NCI-H2029 (cell line): ENCODE results near the gene HAUS6.
"Not testable (repeated sequence)": the region's sequence is repeated elsewhere in the genome, so short reads cannot be mapped to it uniquely, and the experiment has no call there.

Source experiments
- DNase-seq: peaks from one replicate; lab custom pipeline; 2025; lab: John Stamatoyannopoulos, UW

The HAUS6 gene

DNA sequence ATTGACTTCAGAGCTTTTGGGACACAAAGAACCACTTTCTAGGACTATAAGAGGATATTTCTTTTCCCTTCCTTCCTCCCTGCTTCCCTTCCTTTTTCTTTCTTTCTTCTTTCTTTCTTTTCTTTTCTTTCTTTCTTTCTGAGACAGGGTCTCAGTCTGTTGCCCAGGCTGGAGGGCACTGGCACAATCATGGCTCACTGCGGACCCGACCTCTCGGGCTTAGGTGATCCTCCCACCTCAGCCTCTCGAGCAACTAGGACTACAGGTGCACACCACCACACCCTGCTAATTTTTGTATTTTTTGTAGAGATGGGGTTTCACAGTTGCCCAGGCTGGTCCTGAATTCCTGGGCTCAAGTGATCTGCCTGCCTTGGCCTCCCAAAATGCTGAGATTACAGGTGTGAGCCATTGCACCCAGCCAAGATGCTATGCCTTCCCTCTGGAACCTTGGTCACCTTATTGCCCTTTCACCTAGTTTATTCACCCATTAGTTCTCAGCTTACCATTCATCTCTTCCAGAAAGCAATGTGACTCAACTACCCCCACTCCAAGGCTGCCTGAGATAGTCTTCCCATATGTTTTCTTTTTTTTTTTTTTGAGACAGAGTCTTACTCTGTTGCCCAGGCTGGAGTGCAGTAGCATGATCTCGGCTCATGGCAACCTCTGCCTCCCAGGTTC, 14.5 kb upstream of the HAUS6 start:
- no peak for DNase-seq

DNA sequence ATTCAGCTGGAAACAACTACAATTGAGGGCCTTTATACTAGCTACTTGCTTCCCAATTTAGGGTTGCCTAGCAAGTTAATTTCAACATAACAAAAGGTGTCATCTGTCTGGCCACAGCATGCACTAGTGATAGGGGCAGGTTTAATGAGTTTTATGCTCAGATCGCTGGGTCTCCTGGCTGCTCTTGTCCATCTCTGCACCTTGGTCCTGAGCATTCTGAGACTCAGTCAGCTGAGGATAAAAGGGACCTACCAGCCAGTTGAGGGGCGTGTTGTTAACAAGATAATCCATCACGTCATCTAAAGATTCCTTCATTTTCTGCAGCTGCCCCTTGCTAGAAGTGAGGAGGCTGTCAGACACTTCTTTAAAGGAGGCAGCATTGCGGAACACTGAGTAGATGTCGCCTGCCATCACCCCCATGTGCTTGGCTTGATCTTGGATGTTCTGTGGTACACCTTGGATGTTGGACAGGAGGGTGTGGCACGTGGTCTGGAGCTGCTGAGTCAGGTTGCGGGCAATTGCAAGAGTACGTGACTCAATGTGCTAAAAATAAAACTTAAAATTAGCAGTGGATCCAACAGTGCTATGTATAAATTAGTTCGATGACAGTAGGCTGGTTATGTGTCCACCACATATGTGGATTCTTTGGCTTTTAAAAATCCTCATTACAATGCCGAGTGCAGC, 13.5 kb upstream of the HAUS6 start:
- DNase-seq = no peak

DNA sequence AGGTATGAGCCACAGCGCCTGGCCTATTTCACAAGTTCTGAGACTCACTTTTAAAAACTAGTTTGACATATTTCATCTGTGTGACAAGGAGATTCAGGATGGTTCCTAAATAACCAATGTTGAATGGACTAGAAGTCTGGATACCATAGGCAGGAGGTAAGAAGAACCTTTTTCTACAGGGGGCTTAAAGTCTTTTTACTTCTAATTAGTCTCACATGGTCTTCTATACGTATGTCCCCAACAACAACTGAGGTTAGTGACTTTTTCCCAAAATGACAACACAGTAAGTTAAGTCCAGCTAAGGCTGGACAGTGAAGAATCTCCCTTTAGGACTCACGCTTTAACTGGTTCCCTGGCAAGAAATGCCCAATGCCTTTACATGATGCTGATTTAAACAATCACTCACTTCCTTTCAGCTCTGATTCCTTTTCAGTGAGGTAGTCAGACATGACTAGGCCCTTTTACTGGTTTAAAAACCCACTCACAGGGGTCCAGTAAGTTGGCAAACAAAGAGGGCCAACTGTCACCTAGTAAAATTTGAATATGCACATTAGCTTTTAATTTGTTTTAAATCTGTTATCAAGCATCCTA, 12.1 kb upstream of the HAUS6 start:
- no peak for DNase-seq

DNA sequence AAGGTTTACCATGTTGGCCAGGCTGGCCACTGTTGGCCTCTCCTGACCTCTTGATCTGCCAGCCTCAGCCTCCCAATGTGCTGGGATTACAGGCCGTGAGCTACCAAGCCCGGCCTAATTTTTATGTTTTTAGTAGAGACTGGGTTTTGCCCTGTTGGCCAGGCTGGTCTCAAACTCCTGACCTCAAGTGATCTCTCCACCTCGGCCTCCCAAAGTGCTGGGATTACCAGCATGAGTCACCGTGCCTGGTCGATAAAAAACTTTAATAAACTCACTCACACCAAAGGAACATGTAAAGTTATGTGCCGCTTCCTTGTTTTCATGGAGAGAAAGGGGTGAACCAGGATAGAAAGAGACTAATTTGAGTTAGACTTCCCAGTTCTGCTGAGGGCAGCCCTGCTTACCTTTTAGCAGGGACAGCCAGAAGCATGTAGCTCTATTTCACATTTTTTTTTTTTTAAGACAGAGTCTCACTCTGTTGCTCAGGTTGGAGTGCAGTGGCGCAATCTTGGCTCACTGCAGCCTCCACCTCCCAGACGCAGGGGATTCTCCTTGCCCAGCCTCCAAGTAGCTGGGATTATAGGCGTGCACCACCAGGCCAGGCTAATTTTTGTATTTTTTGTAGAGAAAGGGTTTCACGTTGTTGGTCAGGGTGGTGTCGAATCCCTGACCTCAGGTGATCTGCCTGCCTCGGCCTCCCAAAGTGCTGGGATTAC, 11.4 kb upstream of the HAUS6 start:
- DNase-seq = no peak

DNA sequence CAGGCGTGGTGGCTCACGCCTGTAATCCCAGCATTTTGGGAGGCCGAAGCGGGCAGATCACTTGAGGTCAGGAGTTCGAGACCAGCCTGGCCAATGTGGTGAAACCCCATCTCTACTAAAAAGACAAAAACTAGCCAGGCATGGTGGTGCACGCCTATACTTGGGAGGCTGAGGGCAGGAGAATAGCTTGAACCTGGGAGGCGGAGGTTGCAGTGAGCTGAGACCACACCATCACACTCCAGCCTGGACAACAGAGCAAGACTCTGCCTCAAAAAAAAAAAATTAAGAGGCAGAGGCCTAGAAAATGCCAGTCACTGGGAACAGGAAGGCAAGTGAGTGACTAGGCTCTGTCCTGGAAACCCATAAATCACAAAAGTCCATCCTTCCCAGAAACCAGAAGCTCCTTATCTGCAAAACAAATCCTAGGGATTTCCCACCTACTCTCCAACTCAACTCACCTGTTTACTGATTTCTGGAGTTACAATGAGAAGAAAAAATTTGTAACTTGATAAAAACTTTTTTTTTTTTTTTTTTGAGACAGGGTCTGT, 10.4 kb upstream of the HAUS6 start:
- DNase-seq = not testable (repeated sequence)

DNA sequence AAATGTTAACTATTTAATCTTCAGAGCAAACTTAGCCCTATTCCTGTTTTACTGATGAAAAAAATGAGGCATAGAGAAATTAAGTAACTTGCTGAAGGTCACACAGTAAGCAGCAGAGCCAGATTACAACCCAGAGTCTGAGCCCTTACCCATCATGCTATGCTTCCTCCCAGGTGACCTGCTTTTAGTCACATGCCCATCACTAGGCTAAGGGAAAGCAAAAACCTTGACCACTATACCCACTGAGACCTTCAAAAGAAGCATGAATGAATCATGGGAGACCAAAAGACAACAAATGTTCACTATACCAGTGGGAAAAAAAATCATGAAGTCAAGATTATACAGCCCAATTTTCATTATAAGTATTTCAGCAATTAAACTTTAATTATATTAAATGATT, 5.3 kb upstream of the HAUS6 start:
- no peak for DNase-seq

DNA sequence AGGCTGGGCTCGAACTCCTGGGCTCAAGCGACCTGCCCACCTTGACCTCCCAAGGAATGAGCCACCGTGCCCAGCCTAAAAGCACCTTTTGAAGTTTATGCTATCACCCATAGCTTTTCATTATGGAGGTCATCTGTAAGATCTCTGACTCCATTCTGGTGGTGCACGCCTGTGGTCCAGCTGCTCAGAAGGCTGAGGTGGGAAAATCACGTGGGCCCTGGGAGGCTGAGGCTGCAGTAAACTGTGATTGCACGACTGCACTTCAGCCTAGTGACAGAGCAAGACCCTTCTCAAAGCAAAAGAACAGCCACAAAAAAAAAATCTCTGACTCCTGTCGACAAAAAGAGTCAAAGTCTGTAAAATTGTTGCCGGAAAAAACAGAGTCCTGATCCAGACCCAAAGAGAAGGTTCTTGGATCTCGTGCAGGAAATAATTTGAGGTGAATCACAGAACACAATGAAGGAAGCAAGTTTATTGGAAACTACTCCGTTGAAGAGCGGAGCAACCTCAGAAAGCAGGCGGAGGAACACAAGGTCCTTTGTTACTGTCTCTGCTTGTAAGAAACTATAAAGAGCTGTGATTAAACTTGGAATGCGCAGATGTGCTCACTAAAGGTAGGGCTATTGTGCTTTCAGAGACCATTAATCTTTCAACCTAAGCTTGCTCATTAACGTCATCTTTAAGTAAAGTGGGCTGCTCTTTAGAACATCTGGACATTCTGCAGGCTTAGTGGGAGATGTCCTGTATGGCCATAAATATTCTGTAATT, 2.0 kb upstream of the HAUS6 start:
- no peak for DNase-seq

DNA sequence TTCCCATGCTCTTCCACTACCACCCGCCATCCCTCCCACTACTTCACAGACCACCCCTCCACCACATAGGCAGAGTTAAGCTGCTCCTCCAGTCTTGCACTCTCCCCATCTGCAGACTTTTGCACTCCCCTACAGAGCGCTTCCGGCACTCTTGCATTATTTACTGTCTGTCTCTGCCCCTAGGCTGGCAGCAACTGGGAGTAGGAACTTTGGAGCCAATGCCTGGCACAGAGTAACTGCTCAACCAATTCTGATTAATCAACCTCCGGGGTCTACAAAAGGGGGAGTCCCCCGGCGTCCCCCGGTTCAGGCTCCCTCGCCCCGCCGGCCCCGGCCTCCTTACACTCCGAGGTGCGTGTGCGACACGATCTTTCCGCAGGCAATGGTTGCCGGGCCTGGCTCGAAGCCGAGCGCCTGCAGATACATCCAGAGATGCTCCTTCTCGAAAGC, 498 bp downstream of the HAUS6 start:
- DNase-seq = no peak

DNA sequence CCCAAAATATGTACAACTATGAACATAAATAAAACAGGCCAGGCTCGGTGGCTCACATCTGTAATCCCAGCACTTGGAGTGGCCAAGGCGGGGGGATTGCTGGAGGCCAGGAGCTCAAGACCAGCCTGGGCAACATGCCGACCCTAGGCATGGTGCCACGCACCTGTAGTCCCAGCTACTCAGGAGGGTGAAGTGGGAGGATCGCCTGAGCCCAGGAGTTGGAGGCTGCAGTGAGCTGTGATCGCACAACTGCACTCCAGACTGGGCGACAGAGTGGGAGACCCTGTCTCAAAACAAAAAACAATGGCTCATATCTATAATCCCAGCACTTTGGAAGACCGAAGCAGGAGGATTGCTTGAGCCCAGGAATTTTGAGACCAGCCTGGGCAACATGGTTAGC, 1.5 kb downstream of the HAUS6 start:
- DNase-seq = peak; percentile 36

DNA sequence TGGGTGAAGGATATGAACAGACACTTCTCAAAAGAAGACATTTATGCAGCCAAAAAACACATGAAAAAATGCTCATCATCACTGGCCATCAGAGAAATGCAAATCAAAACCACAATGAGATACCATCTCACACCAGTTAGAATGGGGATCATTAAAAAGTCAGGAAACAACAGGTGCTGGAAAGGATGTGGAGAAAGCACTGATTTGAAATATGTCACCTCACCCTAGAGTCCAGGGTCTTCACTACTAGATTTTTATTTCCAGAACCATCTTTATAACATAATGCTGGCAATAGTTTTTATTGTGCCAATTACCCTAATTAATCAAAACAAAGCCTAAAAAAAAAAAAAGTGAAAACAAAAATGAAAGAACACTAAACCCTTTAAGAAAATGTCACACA, 5.3 kb downstream of the HAUS6 start:
- not testable (repeated sequence) for DNase-seq

DNA sequence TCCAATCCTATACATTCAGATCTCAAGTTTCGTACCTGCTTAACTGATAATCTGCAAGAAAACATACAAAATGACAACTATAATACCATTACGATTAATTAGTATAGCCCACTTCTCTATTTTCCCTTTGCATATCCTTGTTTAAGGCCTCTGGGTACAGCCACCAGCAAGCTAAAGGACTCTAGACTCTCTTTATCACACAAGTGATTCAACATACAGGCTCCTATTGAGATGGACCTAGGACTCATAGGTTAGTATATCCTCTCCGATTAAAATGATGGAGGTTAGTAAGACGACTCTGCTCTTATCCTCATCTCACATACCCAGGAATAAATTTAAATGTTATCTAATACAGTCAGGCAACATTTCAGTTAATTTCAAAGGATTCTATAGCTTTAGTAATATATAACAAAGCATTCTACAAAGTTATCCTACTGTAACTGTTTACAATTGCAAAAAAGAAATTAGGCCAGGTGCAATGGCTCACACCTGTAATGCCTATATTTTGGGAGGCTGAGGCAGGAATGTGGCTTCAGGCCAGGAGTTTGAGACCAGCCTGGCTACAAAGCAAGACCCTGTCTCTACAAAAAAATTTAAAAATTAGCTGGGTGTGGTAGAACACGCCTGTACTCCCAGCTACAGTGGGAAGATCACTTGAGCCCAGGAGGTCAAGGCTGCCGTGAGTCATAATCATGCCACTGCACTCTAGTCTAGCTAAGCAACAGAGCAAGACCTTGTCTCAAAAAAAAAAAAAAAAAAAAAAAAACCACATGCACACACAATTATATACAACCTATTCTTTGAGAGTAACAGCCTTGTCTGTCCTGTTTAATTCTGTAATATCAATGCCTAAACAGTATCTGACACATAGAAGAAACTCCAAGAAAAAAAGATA, 15.4 kb downstream of the HAUS6 start:
- no peak for DNase-seq

DNA sequence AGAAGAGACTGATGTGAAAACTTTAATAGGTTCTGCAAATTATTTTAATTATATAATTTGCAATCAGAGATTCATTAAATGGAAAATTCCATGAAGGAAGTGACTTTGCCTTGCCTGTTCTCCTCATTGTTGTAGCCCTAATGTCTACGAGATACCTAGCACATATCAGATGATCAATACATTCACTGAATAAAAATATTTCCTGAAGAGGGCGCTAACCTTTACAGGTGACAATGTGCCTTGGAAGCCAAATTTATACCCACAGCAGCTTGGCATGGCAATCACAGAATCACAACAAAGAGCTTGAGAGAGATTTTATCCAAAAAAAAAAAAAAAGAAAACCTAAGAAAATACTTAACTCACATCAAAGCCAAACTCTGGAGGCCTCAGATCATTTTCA, 17.4 kb downstream of the HAUS6 start:
- no peak for DNase-seq

DNA sequence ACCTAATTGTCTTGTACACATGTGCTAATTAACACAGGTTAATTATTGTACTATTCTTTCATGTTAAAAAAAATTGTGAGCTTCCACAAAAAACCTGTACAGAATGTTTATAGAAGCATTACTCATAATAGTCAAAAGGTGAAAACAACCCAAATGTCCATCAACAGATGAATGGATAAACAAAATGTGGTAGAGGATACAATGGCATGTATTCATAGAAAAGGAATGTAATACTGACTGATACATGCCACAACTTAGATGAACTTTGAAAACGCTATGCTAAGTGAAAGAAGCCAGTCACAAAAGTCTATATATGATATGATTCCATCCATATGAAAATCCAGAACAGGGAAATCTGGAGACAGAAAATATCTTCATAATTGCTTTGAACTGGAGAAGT, 27.9 kb downstream of the HAUS6 start:
- DNase-seq = no peak

DNA sequence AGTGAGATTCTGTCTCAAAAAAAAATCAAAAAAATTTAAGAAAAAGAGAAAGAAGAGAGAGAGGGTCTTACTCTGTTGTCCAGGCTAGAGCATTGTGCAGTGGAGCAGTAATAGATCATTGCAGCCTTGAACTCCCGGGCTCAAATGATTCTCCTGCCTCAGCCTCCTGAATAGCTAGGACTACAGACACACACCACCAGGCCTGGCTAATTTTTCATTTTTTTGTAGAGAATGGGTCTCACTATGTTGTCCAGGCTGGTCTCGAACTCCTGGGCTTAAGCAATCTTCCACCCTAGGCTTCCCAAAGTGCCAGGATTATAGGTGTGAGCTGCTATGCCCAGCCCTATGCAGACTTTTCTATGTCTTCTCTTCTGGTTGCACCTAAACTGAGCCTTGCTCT, 28.5 kb downstream of the HAUS6 start:
- no peak for DNase-seq

DNA sequence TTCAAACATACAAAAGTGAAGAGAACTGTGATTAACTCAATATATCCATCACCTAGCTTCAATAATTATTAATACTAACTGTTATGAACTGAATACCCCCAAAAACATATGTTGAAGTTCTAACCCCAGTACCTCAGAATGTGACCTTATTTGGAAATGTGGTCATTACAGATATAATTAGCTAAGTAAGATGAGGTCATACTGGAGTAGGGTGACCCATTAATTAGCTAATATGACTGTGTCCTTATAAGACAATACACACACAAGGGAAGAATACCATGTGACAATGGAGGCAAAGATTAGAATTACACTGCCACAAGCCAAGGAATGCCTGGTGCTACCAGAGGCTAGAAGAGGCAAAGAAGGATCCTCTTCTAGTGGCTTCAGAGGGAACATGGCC, 45.7 kb downstream of the HAUS6 start:
- no peak for DNase-seq

DNA sequence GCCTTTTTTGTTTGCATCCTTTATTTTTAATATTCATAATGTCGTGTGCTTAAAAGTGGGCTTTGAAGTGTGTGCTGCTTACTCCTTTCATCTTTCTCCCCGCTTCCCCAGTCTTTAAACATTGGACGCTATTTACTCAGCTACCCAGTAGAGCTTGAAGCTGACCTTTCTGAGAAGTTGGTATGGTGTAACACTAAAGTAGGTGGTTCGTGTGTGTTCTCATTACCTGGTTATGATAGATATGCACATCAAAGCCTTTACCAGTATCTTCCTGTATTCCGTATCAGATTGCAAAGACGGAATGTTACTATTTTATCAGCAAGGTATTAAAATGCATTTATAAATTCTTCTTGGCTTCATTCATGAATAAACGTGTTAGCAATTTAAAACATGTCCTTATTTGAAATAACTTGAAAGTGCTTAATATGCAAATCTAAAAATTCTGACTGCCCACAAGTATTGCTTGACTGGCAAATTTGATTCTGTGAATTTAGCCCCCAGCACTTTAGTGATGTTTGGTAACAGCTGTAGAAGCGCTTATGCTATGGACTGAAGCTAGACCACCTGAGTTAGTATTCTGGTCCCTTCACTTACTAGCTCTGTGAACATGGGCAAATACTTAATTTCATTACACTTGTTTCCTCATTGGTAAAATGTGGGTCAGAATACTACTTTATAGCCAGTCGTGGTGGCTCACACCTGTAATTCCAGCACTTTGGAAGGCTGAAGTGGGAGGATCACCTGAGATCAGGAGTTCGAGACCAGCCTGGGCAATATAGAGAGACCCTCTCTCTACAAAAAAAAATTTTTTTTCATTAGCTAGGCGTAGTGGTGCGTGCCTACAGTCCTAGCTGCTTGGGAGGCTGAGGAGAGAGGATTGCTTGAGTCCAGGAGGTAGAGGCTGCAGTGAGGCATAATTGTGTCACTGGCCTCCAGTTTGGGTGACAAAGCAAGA, 51.8 kb downstream of the HAUS6 start:
- no peak for DNase-seq

DNA sequence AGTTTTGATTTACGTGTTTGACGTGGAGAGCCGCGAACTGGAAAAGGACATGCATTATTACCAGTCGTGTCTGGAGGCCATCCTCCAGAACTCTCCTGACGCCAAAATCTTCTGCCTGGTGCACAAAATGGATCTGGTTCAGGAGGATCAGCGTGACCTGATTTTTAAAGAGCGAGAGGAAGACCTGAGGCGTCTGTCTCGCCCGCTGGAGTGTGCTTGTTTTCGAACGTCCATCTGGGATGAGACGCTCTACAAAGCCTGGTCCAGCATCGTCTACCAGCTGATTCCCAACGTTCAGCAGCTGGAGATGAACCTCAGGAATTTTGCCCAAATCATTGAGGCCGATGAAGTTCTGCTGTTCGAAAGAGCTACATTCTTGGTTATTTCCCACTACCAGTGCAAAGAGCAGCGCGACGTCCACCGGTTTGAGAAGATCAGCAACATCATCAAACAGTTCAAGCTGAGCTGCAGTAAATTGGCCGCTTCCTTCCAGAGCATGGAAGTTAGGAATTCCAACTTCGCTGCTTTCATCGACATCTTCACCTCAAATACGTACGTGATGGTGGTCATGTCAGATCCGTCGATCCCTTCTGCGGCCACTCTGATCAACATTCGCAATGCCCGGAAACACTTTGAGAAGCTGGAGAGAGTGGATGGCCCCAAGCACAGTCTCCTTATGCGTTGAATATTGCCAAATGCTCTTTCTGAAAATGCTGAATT, 52.6 kb downstream of the HAUS6 start:
- no peak for DNase-seq

DNA sequence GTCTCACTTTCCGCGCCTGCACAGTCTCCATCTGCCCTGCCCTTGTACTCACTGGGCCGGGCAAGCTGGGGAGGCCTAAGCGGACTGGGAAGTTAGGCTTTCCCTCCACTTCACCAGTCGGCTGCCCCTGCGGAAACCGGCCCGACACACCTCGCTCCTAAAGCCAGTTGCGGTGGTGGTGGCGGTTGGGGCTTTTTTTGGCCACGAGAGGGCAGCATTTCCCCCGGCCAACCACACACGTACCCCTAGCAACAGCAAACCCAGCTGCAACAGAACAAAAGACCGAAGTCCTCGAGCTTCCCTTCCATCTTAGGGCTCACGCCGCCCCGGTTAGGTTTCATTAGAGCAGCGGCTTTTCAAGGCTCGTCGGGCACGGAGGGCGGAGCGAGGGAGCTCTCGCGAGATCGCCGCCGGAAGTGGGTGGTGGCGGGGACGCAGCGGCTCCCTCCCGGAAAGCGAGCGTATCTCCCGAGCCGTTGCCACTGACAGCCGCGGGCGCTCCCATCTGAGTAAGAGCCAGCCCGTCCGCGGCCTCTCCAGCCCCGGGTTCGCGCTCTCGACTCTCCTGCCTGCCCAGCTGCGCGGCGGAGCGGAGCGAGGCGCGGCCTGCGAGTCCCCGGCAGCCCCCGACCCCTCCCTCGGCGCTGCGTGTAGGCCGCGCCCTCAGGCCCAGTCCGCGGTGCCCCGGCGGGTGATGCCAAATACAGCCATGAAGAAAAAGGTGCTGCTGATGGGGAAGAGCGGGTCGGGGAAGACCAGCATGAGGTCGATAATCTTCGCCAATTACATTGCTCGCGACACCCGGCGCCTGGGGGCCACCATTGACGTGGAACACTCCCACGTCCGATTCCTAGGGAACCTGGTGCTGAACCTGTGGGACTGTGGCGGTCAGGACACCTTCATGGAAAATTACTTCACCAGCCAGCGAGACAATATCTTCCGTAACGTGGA, 53.5 kb downstream of the HAUS6 start, which contains the start of gene RRAGA:
Gene RRAGA, plus strand, starts transcription at position 462 of the 951 bp plus-strand sequence. Its CDS starts 233 bp downstream, at position 695.
- DNase-seq = peak; percentile 84
